Ureter (tissue), 1 donor: ENCODE measurements around the gene GIPC3. TPM values are rescaled to one million over a fixed set of nuclear protein-coding genes. Genes with fewer than 3 reads are reported as not detected.

Source experiments
- DNase-seq: peaks from one replicate; pipeline ENCODE4 v3.0.0-alpha.2; 2020; ENCODE audit warnings: low spot score
- total RNA-seq: library from RNA; stranded (reverse); gene quantifications from one replicate; pipeline ENCODE4 v1.2.4, GENCODE V29; 2023
- donor health status: DM: yes; HTN: yes; CAD: no.

Gene GIPC3
- total RNA-seq, 1 donor from 2014 or later: 2.4 TPM

- DNase-seq: no peak
Observed at GRCh38 chr19:3604987-3605343, 19.7 kb downstream of the GIPC3 start.

- no peak for DNase-seq
Observed at GRCh38 chr19:3605361-3605760, 20.1 kb downstream of the GIPC3 start.

GRCh38 chr19:3605770-3606169, 20.5 kb downstream of the GIPC3 start:
- no peak for DNase-seq

- no peak for DNase-seq
Observed at GRCh38 chr19:3606174-3606689, 21.0 kb downstream of the GIPC3 start.

- peak; percentile 77 for DNase-seq
Observed at GRCh38 chr19:3606690-3607289, 21.5 kb downstream of the GIPC3 start, which contains the start of gene TBXA2R. TSS of gene TBXA2R (minus strand) at chr19:3606875. CDS start at chr19:3600634, 6,241 bp downstream.

- DNase-seq: no peak
Observed at GRCh38 chr19:3607303-3608078, 22.2 kb downstream of the GIPC3 start.

GRCh38 chr19:3608079-3608641, 22.9 kb downstream of the GIPC3 start:
- no peak for DNase-seq

GRCh38 chr19:3608750-3609322, 23.6 kb downstream of the GIPC3 start:
- no peak for DNase-seq

- no peak for DNase-seq
Observed at GRCh38 chr19:3609779-3610719, 24.8 kb downstream of the GIPC3 start.

GRCh38 chr19:3610745-3611717, 25.8 kb downstream of the GIPC3 start:
- no peak for DNase-seq

GRCh38 chr19:3611841-3612240, 26.6 kb downstream of the GIPC3 start:
- no peak for DNase-seq

GRCh38 chr19:3612330-3612729, 27.1 kb downstream of the GIPC3 start:
- no peak for DNase-seq

GRCh38 chr19:3612901-3613741, 27.8 kb downstream of the GIPC3 start:
- DNase-seq: no peak

- DNase-seq: no peak
Observed at GRCh38 chr19:3613818-3614661, 28.8 kb downstream of the GIPC3 start.

- DNase-seq: no peak
Observed at GRCh38 chr19:3614858-3615505, 29.7 kb downstream of the GIPC3 start.

- DNase-seq: no peak
Observed at GRCh38 chr19:3615524-3616135, 30.4 kb downstream of the GIPC3 start.

GRCh38 chr19:3617463-3617862, 32.2 kb downstream of the GIPC3 start:
- DNase-seq: no peak
